ENCODE results near the gene CCDC198.

CCDC198 gene, protein sequence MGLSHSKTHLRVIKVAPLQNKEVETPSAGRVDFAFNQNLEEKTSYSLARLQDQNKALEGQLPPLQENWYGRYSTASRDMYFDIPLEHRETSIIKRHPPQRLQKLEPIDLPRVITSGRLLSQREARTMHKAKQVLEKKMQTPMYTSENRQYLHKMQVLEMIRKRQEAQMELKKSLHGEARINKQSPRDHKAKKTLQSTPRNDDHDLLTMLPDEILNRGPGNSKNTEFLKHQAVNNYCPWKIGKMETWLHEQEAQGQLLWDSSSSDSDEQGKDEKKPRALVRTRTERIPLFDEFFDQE

DNA sequence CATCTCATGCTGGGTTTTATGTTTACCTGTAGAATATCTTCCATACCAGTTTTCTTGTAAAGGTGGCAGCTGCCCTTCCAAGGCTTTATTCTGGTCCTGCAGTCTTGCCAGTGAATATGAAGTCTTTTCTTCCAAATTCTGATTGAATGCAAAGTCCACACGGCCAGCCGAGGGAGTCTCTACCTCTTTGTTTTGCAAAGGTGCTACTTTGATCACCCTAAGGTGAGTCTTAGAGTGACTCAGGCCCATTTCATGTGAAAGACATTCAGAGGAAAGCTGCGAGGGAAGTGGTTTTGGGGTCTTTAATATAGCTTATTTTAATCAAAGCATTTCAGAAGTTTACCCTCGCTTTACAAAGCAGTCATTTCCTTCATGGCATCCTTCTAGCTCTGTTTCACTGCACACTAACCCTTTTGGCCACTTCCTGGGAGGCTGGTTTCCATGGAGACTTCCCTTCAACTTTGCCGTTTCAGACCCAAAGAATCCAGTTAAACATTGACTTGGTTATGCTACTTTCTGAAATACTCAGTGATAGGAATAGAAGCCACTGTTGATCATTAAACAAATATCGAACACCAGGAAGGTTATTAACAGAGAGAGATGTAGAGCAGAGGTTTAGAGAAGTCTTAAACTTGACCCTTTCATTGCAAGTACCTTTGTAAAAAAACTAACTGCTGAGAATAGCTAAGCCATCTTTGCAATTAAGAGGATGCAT is at the start of gene CCDC198:
TSS of gene CCDC198 (minus strand) at position 391 of the 715 bp plus-strand sequence. CDS start at position 249, 142 bp downstream.
- TF ChIP-seq, protein P1, sequence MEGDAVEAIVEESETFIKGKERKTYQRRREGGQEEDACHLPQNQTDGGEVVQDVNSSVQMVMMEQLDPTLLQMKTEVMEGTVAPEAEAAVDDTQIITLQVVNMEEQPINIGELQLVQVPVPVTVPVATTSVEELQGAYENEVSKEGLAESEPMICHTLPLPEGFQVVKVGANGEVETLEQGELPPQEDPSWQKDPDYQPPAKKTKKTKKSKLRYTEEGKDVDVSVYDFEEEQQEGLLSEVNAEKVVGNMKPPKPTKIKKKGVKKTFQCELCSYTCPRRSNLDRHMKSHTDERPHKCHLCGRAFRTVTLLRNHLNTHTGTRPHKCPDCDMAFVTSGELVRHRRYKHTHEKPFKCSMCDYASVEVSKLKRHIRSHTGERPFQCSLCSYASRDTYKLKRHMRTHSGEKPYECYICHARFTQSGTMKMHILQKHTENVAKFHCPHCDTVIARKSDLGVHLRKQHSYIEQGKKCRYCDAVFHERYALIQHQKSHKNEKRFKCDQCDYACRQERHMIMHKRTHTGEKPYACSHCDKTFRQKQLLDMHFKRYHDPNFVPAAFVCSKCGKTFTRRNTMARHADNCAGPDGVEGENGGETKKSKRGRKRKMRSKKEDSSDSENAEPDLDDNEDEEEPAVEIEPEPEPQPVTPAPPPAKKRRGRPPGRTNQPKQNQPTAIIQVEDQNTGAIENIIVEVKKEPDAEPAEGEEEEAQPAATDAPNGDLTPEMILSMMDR (IDR thresholded peaks at IDR 0.05; ENCODE audit: low read depth, low read length, missing control alignments): no peak
- no peaks in the 10 kb centered on the region for H3K36me3 ChIP-seq (replicated peaks)
- no peak within 1 kb of the TSS for H3K4me3 ChIP-seq (ENCODE audit: low read depth, low read length)
- no peak within 1 kb of the TSS for H3K27ac ChIP-seq
- H3K27me3 ChIP-seq (replicated peaks): no peaks in the 10 kb centered on the region
- DNase-seq: no peak
- in situ Hi-C loops (cut with HindIII; ENCODE audit: low pct_ligation_motif_present, low sequenced_read_pairs): no loop called here

DNA sequence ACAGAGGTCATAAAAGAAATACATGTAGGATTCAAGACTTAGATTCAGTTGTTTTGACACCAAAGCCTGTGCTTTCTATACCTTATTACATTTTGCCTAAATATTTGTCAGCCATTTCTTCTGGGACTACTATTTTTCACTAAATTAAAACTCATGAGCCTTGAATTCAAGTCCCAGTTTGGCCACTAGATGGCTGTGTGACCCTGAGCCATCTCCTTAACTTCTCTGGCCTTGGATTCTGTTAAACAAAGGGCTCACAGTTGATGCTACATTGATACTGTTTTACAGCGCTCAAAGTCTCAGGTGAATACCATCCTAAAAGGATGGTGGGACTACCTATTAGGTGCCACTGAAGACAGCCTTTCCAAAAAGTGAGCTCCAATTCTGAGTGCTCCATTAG is 39.6 kb upstream of the CCDC198 start:
- in situ Hi-C loops (cut with HindIII; ENCODE audit: low pct_ligation_motif_present, low sequenced_read_pairs): no loop called here
- DNase-seq: peak; percentile 8
- no peak overlapping the region for H3K4me3 ChIP-seq (ENCODE audit: low read depth, low read length)
- TF ChIP-seq, protein P1 (IDR thresholded peaks at IDR 0.05; ENCODE audit: low read depth, low read length, missing control alignments): peak; percentile 53
- no peak overlapping the region for H3K27ac ChIP-seq
- no peaks in the 10 kb centered on the region for H3K27me3 ChIP-seq (replicated peaks)
- no peaks in the 10 kb centered on the region for H3K36me3 ChIP-seq (replicated peaks)

DNA sequence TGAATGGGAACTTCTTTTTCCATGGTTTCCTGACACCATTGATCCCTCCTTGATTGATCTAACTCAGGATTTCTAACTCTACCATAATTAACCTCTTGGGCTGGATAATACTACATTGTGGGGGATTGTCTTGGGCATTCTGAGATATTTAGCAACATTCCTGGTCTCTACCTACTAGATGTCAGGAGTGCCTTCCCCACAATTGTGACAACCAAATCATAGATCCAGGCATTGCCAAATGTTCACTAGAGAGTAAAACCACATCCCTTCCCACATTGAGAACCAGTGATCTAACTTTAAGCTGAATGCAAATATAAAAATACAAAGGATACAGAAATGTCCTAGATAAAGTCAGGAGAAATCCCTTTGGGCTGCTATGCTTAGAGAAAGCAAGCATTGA is 36.9 kb upstream of the CCDC198 start:
- in situ Hi-C loops (cut with HindIII; ENCODE audit: low pct_ligation_motif_present, low sequenced_read_pairs): no loop called here
- TF ChIP-seq, protein P1 (IDR thresholded peaks at IDR 0.05; ENCODE audit: low read depth, low read length, missing control alignments): no peak
- no peak overlapping the region for H3K4me3 ChIP-seq (ENCODE audit: low read depth, low read length)
- no peaks in the 10 kb centered on the region for H3K36me3 ChIP-seq (replicated peaks)
- no peak overlapping the region for H3K27ac ChIP-seq
- DNase-seq: no peak
- H3K27me3 ChIP-seq (replicated peaks): no peaks in the 10 kb centered on the region

DNA sequence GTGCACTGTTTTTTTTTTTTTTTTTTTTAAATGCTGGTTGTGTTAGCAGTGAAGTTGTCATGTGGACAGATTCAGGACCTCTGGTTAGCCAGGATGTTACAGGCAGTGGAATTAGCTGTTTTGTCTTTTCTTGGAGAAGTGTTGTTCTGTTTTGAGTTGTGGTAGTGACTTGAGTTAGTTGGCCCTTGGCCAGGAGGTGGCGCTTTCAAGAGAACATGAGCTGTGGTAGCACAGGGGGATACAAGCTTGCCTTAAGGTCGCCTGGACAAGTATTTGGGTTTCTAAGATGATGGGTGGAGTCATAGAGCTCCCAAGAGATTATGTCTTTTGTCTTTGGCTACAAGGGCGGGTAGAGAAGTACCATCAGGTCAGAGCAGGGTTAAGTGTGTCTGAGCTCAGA is 33.3 kb upstream of the CCDC198 start:
- Histone ChIP-seq H3K36me3 (replicated peaks) (no peaks in the 10 kb centered on the region), H3K4me3 (ENCODE audit: low read depth, low read length) (no peak overlapping the region), H3K27me3 (replicated peaks) (no peaks in the 10 kb centered on the region), H3K27ac (no peak overlapping the region)
- in situ Hi-C loops (cut with HindIII; ENCODE audit: low pct_ligation_motif_present, low sequenced_read_pairs): no loop called here
- no peak for DNase-seq
- TF ChIP-seq, protein P1 (IDR thresholded peaks at IDR 0.05; ENCODE audit: low read depth, low read length, missing control alignments): no peak

DNA sequence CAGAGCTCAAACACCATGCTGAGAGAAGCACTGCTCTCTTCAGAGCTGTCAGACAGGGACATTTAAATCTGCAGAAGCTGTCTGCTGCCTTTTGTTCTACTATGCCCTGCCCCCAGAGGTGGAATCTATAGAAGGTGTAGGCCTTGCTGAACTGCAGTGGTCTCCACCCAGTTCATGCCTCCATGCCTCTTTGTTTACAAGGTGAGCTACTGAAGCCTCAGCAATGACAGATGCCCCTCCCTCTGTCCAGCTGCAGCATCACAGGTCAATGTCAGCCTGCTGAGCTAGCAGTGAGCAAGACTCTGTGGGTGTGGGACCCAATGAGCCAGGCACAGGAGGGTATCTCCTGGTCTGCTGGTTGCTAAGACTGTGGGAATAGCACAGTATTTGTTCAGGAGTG is 25.4 kb upstream of the CCDC198 start:
- TF ChIP-seq, protein P1 (IDR thresholded peaks at IDR 0.05; ENCODE audit: low read depth, low read length, missing control alignments): no peak
- DNase-seq: no peak
- H3K36me3 ChIP-seq (replicated peaks): no peaks in the 10 kb centered on the region
- H3K27me3 ChIP-seq (replicated peaks): no peaks in the 10 kb centered on the region
- no peak overlapping the region for H3K4me3 ChIP-seq (ENCODE audit: low read depth, low read length)
- in situ Hi-C loops (cut with HindIII; ENCODE audit: low pct_ligation_motif_present, low sequenced_read_pairs): no loop called here
- no peak overlapping the region for H3K27ac ChIP-seq
